SK-N-MC (cell line): ENCODE measurements around the gene SPATA13.

ENCODE experiments used
- EZH2 ChIP-seq: fragments of 200-600 bp; sonication (generic); IDR thresholded peaks from one replicate; pipeline ENCODE4 v1.6.1; 2017; ENCODE audit warnings: antibody characterized with exemption
- POLR2AphosphoS5 ChIP-seq: IDR thresholded peaks from 2 replicates; pipeline ENCODE4 v1.6.1; 2012; ENCODE audit warnings: mild to moderate bottlenecking, low read depth, low read length, borderline replicate concordance

GRCh38 chr13:24181991-24182702 lies 21.6 kb downstream of the SPATA13 start:
- no peak for TF ChIP-seq POLR2AphosphoS5
- no peak for TF ChIP-seq EZH2
